Measurements from ENCODE around the gene KMT2E. TPM values are rescaled to one million over a fixed set of nuclear protein-coding genes. Genes with fewer than 3 reads are reported as not detected.

Gene KMT2E
- total RNA-seq, 4 donors from 2014 or later = 93.9 to 208 (median 118) TPM

DNA sequence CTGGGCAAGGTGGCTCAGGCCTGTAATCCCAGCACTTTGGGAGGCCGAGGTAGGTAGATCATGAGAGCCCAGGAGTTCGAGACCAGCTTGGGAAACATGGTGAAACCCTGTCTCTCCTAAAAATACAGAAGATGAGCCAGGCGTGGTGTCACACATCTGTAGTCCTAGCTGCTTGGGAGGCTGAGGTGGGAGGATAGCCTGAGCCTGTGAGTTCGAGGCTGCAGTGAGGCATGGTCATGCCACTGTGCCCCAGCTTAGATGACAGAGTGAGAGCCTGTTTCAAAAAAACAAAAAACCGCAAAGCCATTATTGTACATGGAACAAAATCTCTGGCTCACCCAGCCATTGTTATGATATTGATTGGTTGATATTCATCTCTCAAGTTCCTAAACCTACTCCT is 53.7 kb downstream of the KMT2E start:
- no peak overlapping the region for H3K4me3 ChIP-seq
- TF ChIP-seq EP300 (IDR thresholded peaks at IDR 0.05) (no peak), POLR2AphosphoS5 (IDR thresholded peaks at IDR 0.05) (no peak), POLR2A (IDR thresholded peaks at IDR 0.05) (no peak)
- TF ChIP-seq, protein P1, sequence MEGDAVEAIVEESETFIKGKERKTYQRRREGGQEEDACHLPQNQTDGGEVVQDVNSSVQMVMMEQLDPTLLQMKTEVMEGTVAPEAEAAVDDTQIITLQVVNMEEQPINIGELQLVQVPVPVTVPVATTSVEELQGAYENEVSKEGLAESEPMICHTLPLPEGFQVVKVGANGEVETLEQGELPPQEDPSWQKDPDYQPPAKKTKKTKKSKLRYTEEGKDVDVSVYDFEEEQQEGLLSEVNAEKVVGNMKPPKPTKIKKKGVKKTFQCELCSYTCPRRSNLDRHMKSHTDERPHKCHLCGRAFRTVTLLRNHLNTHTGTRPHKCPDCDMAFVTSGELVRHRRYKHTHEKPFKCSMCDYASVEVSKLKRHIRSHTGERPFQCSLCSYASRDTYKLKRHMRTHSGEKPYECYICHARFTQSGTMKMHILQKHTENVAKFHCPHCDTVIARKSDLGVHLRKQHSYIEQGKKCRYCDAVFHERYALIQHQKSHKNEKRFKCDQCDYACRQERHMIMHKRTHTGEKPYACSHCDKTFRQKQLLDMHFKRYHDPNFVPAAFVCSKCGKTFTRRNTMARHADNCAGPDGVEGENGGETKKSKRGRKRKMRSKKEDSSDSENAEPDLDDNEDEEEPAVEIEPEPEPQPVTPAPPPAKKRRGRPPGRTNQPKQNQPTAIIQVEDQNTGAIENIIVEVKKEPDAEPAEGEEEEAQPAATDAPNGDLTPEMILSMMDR (IDR thresholded peaks at IDR 0.05) = no peak
- H3K36me3 ChIP-seq = peaks cover 50% of the 10 kb centered on the region
- DNase-seq (ENCODE audit: low spot score in 2 of 2) = no peak
- peaks cover 8% of the 10 kb centered on the region for H3K4me1 ChIP-seq
- no peaks in the 10 kb centered on the region for H3K27me3 ChIP-seq
- 96% methylated on average over 5 of the region's 5 CpGs for WGBS
- H3K27ac ChIP-seq = no peak overlapping the region
- no peaks in the 10 kb centered on the region for H3K9me3 ChIP-seq

DNA sequence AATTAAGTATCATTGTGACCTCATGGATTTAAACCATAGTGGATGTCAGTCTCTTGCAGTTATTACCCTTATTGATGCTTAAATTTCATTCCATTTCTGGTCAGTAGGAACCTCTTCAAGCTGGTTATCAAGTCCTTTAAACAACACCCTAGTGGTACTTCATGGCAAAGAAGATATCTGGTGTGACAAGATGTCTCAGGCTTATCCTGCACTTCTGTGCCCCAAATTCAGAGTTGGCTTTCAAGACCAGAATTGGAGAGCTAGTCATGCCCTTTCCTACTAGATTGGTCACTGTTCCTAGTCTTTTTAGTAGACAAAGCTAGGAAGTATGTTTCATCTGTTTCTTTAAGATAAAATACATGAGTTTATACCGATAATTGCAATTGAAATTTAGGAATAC is 54.9 kb downstream of the KMT2E start:
- peaks cover 8% of the 10 kb centered on the region for H3K4me1 ChIP-seq
- H3K9me3 ChIP-seq = no peaks in the 10 kb centered on the region
- 98% methylated on average over 1 of the region's 1 CpG for WGBS
- H3K27ac ChIP-seq = no peak overlapping the region
- H3K4me3 ChIP-seq = no peak overlapping the region
- no peak for TF ChIP-seq POLR2A (IDR thresholded peaks at IDR 0.05)
- TF ChIP-seq, protein P1 (IDR thresholded peaks at IDR 0.05) = no peak
- no peak for TF ChIP-seq EP300 (IDR thresholded peaks at IDR 0.05)
- TF ChIP-seq POLR2AphosphoS5 (IDR thresholded peaks at IDR 0.05) = no peak
- peaks cover 55% of the 10 kb centered on the region for H3K36me3 ChIP-seq
- DNase-seq (ENCODE audit: low spot score in 2 of 2) = no peak
- no peaks in the 10 kb centered on the region for H3K27me3 ChIP-seq

DNA sequence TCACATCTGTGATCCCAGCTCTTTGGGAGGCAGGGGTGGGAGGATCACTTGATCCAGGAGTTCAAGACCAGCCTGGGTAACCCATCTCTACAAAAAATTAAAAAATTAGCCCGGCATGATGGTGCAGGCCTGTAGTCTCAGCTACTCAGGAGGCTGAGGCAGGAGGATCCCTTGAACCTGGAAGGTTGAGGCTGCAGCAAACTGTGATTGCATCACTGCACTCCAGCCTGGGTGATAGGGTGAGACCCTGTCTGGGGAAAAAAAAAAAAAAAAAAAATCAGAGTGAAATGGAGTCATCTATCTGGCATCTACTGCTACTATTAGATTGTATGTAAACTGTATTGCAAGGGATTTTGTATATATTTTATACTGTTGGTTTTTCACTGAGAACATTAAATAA is 59.1 kb downstream of the KMT2E start:
- Histone ChIP-seq H3K9me3 (no peaks in the 10 kb centered on the region), H3K36me3 (peaks cover 65% of the 10 kb centered on the region), H3K27me3 (no peaks in the 10 kb centered on the region), H3K27ac (no peak overlapping the region), H3K4me1 (peaks cover 8% of the 10 kb centered on the region), H3K4me3 (no peak overlapping the region)
- TF ChIP-seq, protein P1 (IDR thresholded peaks at IDR 0.05) = no peak
- no peak for TF ChIP-seq POLR2AphosphoS5 (IDR thresholded peaks at IDR 0.05)
- TF ChIP-seq POLR2A (IDR thresholded peaks at IDR 0.05) = no peak
- WGBS = 100% methylated on average over 1 of the region's 1 CpG
- DNase-seq (ENCODE audit: low spot score in 2 of 2) = no peak

DNA sequence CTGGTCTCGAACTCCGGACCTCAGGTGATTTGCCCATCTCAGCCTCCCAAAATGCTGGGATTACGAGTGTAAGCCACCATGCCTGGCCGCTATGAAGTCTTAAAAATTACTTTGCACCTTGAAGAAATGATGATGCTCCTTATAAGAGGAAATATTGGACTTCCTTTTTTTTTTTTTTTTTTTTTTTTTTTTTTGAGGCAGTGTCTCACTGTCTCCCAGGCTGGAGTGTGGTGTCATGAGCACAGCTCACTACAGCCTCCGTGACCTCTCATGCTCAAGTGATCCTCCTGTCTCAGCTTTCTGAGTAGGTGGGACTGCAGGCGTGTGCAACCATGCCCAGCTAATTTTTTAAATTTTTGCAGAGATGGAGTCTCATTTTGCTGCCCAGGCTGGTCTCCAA is 65.3 kb downstream of the KMT2E start:
- H3K4me1 ChIP-seq = no peaks in the 10 kb centered on the region
- WGBS = 95% methylated on average over 6 of the region's 6 CpGs
- H3K27ac ChIP-seq = no peak overlapping the region
- TF ChIP-seq POLR2AphosphoS5 (IDR thresholded peaks at IDR 0.05) = no peak
- TF ChIP-seq, protein P1 (IDR thresholded peaks at IDR 0.05) = no peak
- TF ChIP-seq EP300 (IDR thresholded peaks at IDR 0.05) = no peak
- no peak for TF ChIP-seq POLR2A (IDR thresholded peaks at IDR 0.05)
- no peak overlapping the region for H3K4me3 ChIP-seq
- no peak for DNase-seq (ENCODE audit: low spot score in 2 of 2)
- H3K36me3 ChIP-seq = peaks cover 97% of the 10 kb centered on the region
- no peaks in the 10 kb centered on the region for H3K9me3 ChIP-seq
- no peaks in the 10 kb centered on the region for H3K27me3 ChIP-seq

DNA sequence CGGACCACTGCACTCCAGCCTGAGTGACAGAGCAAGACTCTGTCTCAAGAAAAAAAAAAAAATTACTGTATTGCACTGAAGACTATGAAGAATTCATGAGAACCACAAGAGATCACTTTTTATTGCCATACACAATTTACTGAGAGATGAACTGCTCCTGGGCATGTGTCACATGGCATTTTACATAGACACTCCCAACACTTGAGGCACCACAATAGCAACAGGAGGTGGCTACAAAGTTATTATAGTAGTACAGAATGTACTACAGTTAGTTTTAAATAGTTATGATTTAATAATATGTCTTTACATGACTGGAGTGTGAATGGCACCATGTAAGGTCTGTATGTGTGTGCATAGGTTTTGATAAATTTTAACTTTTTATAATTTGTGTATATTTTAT is 70.6 kb downstream of the KMT2E start:
- no peak for DNase-seq (ENCODE audit: low spot score in 2 of 2)
- Histone ChIP-seq H3K27me3 (no peaks in the 10 kb centered on the region), H3K9me3 (no peaks in the 10 kb centered on the region), H3K4me3 (no peak overlapping the region), H3K27ac (no peak overlapping the region), H3K36me3 (peaks cover 73% of the 10 kb centered on the region), H3K4me1 (no peaks in the 10 kb centered on the region)
- WGBS = 92% methylated on average over 1 of the region's 1 CpG
- TF ChIP-seq POLR2AphosphoS5 (IDR thresholded peaks at IDR 0.05) (no peak), EP300 (IDR thresholded peaks at IDR 0.05) (no peak), POLR2A (IDR thresholded peaks at IDR 0.05) (no peak)
- TF ChIP-seq, protein P1 (IDR thresholded peaks at IDR 0.05) = no peak
